ENCODE data around the gene STEAP2. TPM values are rescaled to one million over a fixed set of nuclear protein-coding genes. Genes with fewer than 3 reads are reported as not detected.

STEAP2 gene
- polyA plus RNA-seq, 2 of the 4 experiments (the other 2 are of a cell fraction) = 5.1 to 49.2 TPM

- Histone ChIP-seq H3K4me3 (no peak overlapping the region), H3K9me3 (no peaks in the 10 kb centered on the region), H3K4me1 (no peaks in the 10 kb centered on the region), H3K27ac (no peak overlapping the region), H3K4me2 (no peak overlapping the region)
- DNase-seq (ENCODE audit: low read depth in 1 of 2, low spot score in 1 of 2) (no peak), ATAC-seq (no peak), FAIRE-seq (no peak)
- TF ChIP-seq MYC (IDR thresholded peaks at IDR 0.05; ENCODE audit: borderline replicate concordance, low read length) (no peak), CBX8 (IDR thresholded peaks at IDR 0.05) (no peak), TFCP2L1 (CRISPR knock-in tag; IDR thresholded peaks at IDR 0.05) (no peak), CHD2 (IDR thresholded peaks at IDR 0.05; ENCODE audit: low read length, partially characterized antibody) (no peak), ESRRA (IDR thresholded peaks at IDR 0.05; ENCODE audit: borderline replicate concordance, low read length) (no peak), FOXS1 (CRISPR knock-in tag; IDR thresholded peaks at IDR 0.05) (no peak), EHF (CRISPR knock-in tag; IDR thresholded peaks at IDR 0.05) (no peak), FOSB (CRISPR knock-in tag; IDR thresholded peaks at IDR 0.05) (no peak)
- TF ChIP-seq, protein P1, sequence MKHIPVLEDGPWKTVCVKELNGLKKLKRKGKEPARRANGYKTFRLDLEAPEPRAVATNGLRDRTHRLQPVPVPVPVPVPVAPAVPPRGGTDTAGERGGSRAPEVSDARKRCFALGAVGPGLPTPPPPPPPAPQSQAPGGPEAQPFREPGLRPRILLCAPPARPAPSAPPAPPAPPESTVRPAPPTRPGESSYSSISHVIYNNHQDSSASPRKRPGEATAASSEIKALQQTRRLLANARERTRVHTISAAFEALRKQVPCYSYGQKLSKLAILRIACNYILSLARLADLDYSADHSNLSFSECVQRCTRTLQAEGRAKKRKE (CRISPR knock-in tag; IDR thresholded peaks at IDR 0.05; ENCODE audit: low read depth) = no peak
- CTCF ChIA-PET = interaction anchor here (0.8 to 2.4 kb wide), 3 partner anchors 23 to 160 kb away, joined by 3 to 11 read pairs (median 3); partner anchors contain the start of gene STEAP1
- WGBS (ENCODE audit: missing lambda C conversion rate) = 79% methylated on average over 5 of the region's 5 CpGs
- POLR2A ChIA-PET = no interaction called here
Observed at GRCh38 chr7:90267263-90267858, 55.8 kb downstream of the STEAP2 start.

DNA sequence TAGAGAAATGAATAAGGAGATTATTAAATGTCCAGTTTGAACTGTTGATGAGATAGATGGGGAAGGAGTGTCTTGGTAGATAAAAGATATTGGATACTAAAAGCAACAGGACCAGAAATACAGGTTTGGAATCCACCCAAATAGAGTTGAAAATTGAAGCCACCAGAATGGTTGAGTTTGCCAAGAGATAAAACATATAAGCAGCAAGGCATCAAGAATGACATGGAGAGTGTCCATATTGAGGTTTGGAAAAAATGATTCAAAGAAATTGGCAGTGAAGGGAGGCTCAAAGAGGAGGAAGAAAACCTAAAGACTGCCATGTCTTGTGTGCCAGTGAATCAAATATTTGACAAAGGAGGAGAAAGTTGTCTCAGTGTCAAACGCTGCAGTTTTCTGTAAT is 57.6 kb downstream of the STEAP2 start:
- Histone ChIP-seq H3K4me2 (no peak overlapping the region), H3K4me3 (no peak overlapping the region), H3K27ac (no peak overlapping the region), H3K9me3 (no peaks in the 10 kb centered on the region), H3K4me1 (no peaks in the 10 kb centered on the region)
- TF ChIP-seq, protein P2, sequence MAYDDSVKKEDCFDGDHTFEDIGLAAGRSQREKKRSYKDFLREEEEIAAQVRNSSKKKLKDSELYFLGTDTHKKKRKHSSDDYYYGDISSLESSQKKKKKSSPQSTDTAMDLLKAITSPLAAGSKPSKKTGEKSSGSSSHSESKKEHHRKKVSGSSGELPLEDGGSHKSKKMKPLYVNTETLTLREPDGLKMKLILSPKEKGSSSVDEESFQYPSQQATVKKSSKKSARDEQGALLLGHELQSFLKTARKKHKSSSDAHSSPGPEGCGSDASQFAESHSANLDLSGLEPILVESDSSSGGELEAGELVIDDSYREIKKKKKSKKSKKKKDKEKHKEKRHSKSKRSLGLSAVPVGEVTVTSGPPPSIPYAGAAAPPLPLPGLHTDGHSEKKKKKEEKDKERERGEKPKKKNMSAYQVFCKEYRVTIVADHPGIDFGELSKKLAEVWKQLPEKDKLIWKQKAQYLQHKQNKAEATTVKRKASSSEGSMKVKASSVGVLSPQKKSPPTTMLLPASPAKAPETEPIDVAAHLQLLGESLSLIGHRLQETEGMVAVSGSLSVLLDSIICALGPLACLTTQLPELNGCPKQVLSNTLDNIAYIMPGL (CRISPR knock-in tag; IDR thresholded peaks at IDR 0.05; ENCODE audit: borderline replicate concordance) = no peak
- TF ChIP-seq FOSB (CRISPR knock-in tag; IDR thresholded peaks at IDR 0.05) = no peak
- no peak for TF ChIP-seq HEYL (CRISPR knock-in tag; IDR thresholded peaks at IDR 0.05)
- TF ChIP-seq, protein P1 (CRISPR knock-in tag; IDR thresholded peaks at IDR 0.05; ENCODE audit: low read depth) = no peak
- no peak for TF ChIP-seq RARB (CRISPR knock-in tag; IDR thresholded peaks at IDR 0.05)
- TF ChIP-seq SREBF2 (IDR thresholded peaks at IDR 0.05) = no peak
- TF ChIP-seq, protein P3, sequence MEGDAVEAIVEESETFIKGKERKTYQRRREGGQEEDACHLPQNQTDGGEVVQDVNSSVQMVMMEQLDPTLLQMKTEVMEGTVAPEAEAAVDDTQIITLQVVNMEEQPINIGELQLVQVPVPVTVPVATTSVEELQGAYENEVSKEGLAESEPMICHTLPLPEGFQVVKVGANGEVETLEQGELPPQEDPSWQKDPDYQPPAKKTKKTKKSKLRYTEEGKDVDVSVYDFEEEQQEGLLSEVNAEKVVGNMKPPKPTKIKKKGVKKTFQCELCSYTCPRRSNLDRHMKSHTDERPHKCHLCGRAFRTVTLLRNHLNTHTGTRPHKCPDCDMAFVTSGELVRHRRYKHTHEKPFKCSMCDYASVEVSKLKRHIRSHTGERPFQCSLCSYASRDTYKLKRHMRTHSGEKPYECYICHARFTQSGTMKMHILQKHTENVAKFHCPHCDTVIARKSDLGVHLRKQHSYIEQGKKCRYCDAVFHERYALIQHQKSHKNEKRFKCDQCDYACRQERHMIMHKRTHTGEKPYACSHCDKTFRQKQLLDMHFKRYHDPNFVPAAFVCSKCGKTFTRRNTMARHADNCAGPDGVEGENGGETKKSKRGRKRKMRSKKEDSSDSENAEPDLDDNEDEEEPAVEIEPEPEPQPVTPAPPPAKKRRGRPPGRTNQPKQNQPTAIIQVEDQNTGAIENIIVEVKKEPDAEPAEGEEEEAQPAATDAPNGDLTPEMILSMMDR (IDR thresholded peaks at IDR 0.05) = no peak
- no peak for TF ChIP-seq NPAS2 (CRISPR knock-in tag; IDR thresholded peaks at IDR 0.05; ENCODE audit: borderline replicate concordance)
- no peak for TF ChIP-seq ESRRA (IDR thresholded peaks at IDR 0.05; ENCODE audit: borderline replicate concordance, low read length)
- TF ChIP-seq USF2 (IDR thresholded peaks at IDR 0.05) = no peak
- no peak for TF ChIP-seq ZC3H11A (IDR thresholded peaks at IDR 0.05)
- ChIA-PET POLR2A (no interaction called here), CTCF (interaction anchor here (1.1 kb wide), 1 partner anchor 115 kb away, joined by 3 read pairs; the partner anchor contains the start of gene STEAP1)
- ATAC-seq = no peak
- WGBS (ENCODE audit: missing lambda C conversion rate) = 6% methylated on average over 1 of the region's 1 CpG
- no peak for FAIRE-seq
- DNase-seq (ENCODE audit: low read depth in 1 of 2, low spot score in 1 of 2) = no peak
